Natural killer cell (primary cell): ENCODE data around the gene RAB31. TPM values are rescaled to one million over a fixed set of nuclear protein-coding genes. Genes with fewer than 3 reads are reported as not detected.

Source experiments
- ATAC-seq, 3 donors: fragments of 150-1000 bp in 2 of 3; fragments of 200-7000 bp in 1 of 3; cut with Tn5 transposase; 1 replicate in 1 of 3; 2 replicates in 2 of 3; pipeline ENCODE4 v1.10.0; 2021; ENCODE audit warnings: mild to moderate bottlenecking in 2 of 3, moderate library complexity in 2 of 3
- DNase-seq, 2 donors: peaks; one replicate each; pipeline versions ENCODE4 v3.0.0 to v3.0.0-alpha.2; 2013 to 2021; ENCODE audit warnings: mixed read lengths in 1 of 2
- H3K27ac ChIP-seq: one replicate; pipeline ENCODE4 v1.5.1; 2013; ENCODE audit warnings: mild to moderate bottlenecking, low read length
- H3K27me3 ChIP-seq: one replicate; pipeline ENCODE4 v1.6.1; 2013; ENCODE audit warnings: low read length; ENCODE audit not compliant: control insufficient read depth, insufficient read depth
- H3K36me3 ChIP-seq: one replicate; pipeline ENCODE4 v1.6.1; 2013; ENCODE audit warnings: low read length; ENCODE audit not compliant: control insufficient read depth, insufficient read depth
- H3K4me1 ChIP-seq: one replicate; pipeline ENCODE4 v1.6.1; 2013; ENCODE audit warnings: low read length; ENCODE audit not compliant: control insufficient read depth, insufficient read depth
- H3K4me3 ChIP-seq: one replicate; pipeline ENCODE4 v1.5.1; 2013; ENCODE audit warnings: low read length
- H3K9me3 ChIP-seq: one replicate; pipeline ENCODE4 v1.6.1; 2013; ENCODE audit warnings: low read length; ENCODE audit not compliant: control insufficient read depth, insufficient read depth
- H3K27ac Mint-ChIP-seq, 2 donors: one replicate each; pipeline ENCODE4 v1.8.0; 2022; ENCODE audit warnings: mild to moderate bottlenecking in 2 of 2, mixed read lengths in 2 of 2, moderate library complexity in 1 of 2
- H3K27me3 Mint-ChIP-seq, 2 donors: one replicate each; pipeline ENCODE4 v1.8.0; 2022; ENCODE audit warnings: low read depth in 2 of 2, mixed read lengths in 2 of 2
- H3K36me3 Mint-ChIP-seq: one replicate; pipeline ENCODE4 v1.8.0; 2022; ENCODE audit warnings: mixed read lengths
- H3K4me1 Mint-ChIP-seq, 2 donors: one replicate each; pipeline ENCODE4 v1.8.0; 2022; ENCODE audit warnings: mixed read lengths in 2 of 2
- H3K4me3 Mint-ChIP-seq: one replicate; pipeline ENCODE4 v1.8.0; 2022; ENCODE audit warnings: mild to moderate bottlenecking, moderate library complexity, mixed read lengths
- H3K9me3 Mint-ChIP-seq, 2 donors: one replicate each; pipeline ENCODE4 v1.8.0; 2022; ENCODE audit warnings: mixed read lengths in 2 of 2
- WGBS: methylation state at CpG from one replicate; pipeline ENCODE4 v1.1.7; 2013; ENCODE audit warnings: missing lambda C conversion rate; ENCODE audit not compliant: insufficient coverage; 5-methylcytosine and 5-hydroxymethylcytosine counted together
- intact Hi-C: fragments of 100-400 bp; cut with micrococcal nuclease; formaldehyde crosslinking; loops from one replicate; pipeline ENCODE4 v1.14.2; 2022
- total RNA-seq, 4 donors: library from RNA; stranded (reverse); fragments of 120-200 nt in 1 of 4; gene quantifications; one replicate each; pipeline versions ENCODE4 v1.2.3 to v1.2.4, GENCODE V29; 2013 to 2022
- TF ChIP-seq, protein P1 (sequence below): fragments of 200-600 bp; IDR thresholded peaks from one replicate; pipeline ENCODE4 v1.8.0; 2022; ENCODE audit warnings: antibody characterized with exemption

RAB31 gene
- total RNA-seq, 3 donors from 2014 or later (not counting 1 experiment from before 2014, with no cell fraction given) = 5.3 to 26.1 (median 9.9) TPM

DNA sequence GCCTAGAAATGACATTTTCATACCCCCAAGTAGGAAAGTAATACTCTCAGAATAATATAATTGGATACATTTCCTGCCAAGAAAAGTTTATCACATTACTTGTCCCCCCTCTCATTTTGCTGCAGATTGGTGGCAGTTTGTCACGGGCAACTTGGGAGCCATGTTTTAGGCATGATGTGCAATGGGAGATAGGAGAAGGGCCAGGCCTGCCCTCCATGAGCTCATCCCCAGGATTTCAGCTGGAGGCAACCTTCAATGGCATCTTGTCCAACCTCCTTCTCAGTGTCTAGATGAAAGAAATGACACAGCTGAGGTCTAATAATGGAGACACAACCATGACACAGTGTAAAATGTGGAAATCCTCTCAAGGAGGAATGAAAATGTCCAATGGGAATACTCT is 11.4 kb upstream of the RAB31 start:
- Mint-ChIP-seq H3K9me3 (no peaks in the 10 kb centered on the region), H3K4me1 (peaks cover 24 to 25% of the 10 kb centered on the region in 2 donors), H3K27me3 (no peaks in the 10 kb centered on the region), H3K4me3 (peak overlapping the region; percentile 52), H3K36me3 (no peaks in the 10 kb centered on the region), H3K27ac (peak overlapping the region; percentile 3 to 80)
- intact Hi-C loops = no loop called here
- no peak for ATAC-seq
- WGBS = no CpG with 5 or more reads among the region's 1 CpG
- Histone ChIP-seq H3K27ac (no peak overlapping the region), H3K4me1 (peaks cover 20% of the 10 kb centered on the region), H3K27me3 (no peaks in the 10 kb centered on the region), H3K9me3 (no peaks in the 10 kb centered on the region), H3K4me3 (no peak overlapping the region), H3K36me3 (no peaks in the 10 kb centered on the region)
- TF ChIP-seq, protein P1, sequence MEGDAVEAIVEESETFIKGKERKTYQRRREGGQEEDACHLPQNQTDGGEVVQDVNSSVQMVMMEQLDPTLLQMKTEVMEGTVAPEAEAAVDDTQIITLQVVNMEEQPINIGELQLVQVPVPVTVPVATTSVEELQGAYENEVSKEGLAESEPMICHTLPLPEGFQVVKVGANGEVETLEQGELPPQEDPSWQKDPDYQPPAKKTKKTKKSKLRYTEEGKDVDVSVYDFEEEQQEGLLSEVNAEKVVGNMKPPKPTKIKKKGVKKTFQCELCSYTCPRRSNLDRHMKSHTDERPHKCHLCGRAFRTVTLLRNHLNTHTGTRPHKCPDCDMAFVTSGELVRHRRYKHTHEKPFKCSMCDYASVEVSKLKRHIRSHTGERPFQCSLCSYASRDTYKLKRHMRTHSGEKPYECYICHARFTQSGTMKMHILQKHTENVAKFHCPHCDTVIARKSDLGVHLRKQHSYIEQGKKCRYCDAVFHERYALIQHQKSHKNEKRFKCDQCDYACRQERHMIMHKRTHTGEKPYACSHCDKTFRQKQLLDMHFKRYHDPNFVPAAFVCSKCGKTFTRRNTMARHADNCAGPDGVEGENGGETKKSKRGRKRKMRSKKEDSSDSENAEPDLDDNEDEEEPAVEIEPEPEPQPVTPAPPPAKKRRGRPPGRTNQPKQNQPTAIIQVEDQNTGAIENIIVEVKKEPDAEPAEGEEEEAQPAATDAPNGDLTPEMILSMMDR = no peak
- no peak for DNase-seq

DNA sequence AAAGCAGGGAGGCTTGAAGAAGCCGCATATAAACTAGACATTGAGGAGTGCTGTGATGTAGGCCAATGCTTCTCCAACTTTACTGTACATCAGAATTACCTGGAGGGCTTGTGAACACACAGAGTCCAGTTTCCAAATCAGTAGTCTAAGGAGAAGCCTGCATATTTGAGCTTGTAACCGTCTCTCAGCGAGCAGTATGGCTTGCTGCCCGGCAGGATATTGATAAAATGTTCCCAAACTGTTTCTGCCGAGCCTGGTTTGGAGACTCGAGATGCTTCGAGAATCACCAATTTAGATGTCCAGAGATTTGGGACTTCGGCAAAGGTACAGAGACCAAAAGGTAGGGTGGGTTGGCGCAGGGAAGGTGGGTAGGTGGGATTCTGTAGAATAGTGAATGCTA is 11.0 kb upstream of the RAB31 start:
- TF ChIP-seq, protein P1 = no peak
- WGBS = 98% methylated on average over 9 of the region's 9 CpGs
- Mint-ChIP-seq H3K27ac (no peak overlapping the region), H3K27me3 (no peaks in the 10 kb centered on the region), H3K36me3 (no peaks in the 10 kb centered on the region), H3K4me3 (no peak overlapping the region), H3K9me3 (no peaks in the 10 kb centered on the region), H3K4me1 (peaks cover 24 to 25% of the 10 kb centered on the region in 2 donors)
- no peaks in the 10 kb centered on the region for H3K27me3 ChIP-seq
- no peaks in the 10 kb centered on the region for H3K36me3 ChIP-seq
- intact Hi-C loops = no loop called here
- no peak overlapping the region for H3K4me3 ChIP-seq
- H3K4me1 ChIP-seq = peaks cover 20% of the 10 kb centered on the region
- H3K9me3 ChIP-seq = no peaks in the 10 kb centered on the region
- ATAC-seq = no peak
- no peak overlapping the region for H3K27ac ChIP-seq
- no peak for DNase-seq

DNA sequence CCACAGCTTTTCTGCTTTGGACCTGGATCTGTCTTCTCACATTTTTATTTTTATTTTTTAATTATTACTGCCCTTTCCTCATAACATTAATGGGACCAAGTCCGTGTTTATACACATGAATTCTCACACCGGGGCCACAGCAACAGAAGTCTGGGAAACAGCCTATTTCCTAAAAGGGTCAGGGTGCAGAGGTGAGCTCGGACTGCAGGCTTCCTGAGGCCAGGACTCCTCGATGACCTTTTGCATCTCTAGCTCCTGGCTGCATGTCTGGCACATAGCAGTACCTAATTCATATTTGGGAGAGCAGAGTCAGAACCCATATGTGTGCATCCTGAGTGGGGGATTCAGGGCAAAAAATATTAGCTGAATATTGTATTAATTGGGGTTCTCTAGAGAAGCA is 9.6 kb upstream of the RAB31 start:
- H3K4me1 ChIP-seq = peaks cover 20% of the 10 kb centered on the region
- Mint-ChIP-seq H3K4me3 (no peak overlapping the region), H3K27ac (no peak overlapping the region), H3K9me3 (no peaks in the 10 kb centered on the region), H3K27me3 (peaks cover 0 to under 1% of the 10 kb centered on the region in 2 donors), H3K36me3 (no peaks in the 10 kb centered on the region), H3K4me1 (peaks cover 24 to 25% of the 10 kb centered on the region in 2 donors)
- H3K4me3 ChIP-seq = no peak overlapping the region
- 85% methylated on average over 4 of the region's 4 CpGs for WGBS
- ATAC-seq (no peak), DNase-seq (no peak)
- intact Hi-C loops = no loop called here
- H3K27me3 ChIP-seq = no peaks in the 10 kb centered on the region
- no peaks in the 10 kb centered on the region for H3K9me3 ChIP-seq
- H3K36me3 ChIP-seq = no peaks in the 10 kb centered on the region
- H3K27ac ChIP-seq = no peak overlapping the region
- TF ChIP-seq, protein P1 = no peak

DNA sequence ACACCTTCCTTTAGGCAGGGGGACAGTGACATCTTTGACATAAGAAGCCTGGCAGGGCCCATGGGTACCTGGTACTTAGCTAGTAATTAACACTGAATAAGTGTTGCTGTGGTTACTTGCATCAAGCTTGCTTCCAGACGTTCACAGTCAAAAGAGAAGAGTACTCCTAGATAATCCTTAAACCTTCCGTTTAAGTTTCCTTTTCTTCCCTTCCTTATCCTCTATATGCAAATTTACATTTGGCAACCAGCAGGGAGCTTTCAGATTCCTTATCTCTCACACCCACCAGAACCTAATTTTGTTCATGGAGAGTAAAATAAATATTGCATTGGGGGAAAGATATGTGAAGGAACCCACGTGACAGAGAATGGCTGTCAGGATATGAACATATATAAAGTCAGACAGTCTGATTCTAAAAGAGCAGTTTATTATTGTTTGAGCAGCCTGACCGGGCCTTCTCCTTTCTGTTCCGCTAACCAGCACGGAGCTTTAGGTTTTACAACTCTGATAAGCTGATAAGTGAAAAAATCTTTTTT is 7.8 kb upstream of the RAB31 start:
- 82% methylated on average over 6 of the region's 6 CpGs for WGBS
- H3K4me3 Mint-ChIP-seq = no peak overlapping the region
- Histone ChIP-seq H3K27me3 (no peaks in the 10 kb centered on the region), H3K27ac (no peak overlapping the region), H3K4me3 (no peak overlapping the region), H3K9me3 (no peaks in the 10 kb centered on the region), H3K4me1 (peaks cover 15% of the 10 kb centered on the region), H3K36me3 (no peaks in the 10 kb centered on the region)
- intact Hi-C loops = no loop called here
- ATAC-seq = no peak
- H3K27me3 Mint-ChIP-seq = peaks cover 0 to 12% of the 10 kb centered on the region in 2 donors
- TF ChIP-seq, protein P1 = no peak
- H3K4me1 Mint-ChIP-seq = peaks cover 17 to 18% of the 10 kb centered on the region in 2 donors
- no peaks in the 10 kb centered on the region for H3K9me3 Mint-ChIP-seq
- H3K36me3 Mint-ChIP-seq = no peaks in the 10 kb centered on the region
- DNase-seq = no peak
- no peak overlapping the region for H3K27ac Mint-ChIP-seq
